A673 (cell line): Measurements from ENCODE around the gene CCNL1. TPM values are rescaled to one million over a fixed set of nuclear protein-coding genes. Genes with fewer than 3 reads are reported as not detected.
"Not testable (repeated sequence)": the region's sequence is repeated elsewhere in the genome, so short reads cannot be mapped to it uniquely, and the experiment has no call there.

Experiments used
- BruUV-seq: library from RNA; stranded (reverse); fragments of 400-500 nt; replicated peaks from 2 replicates; lab custom pipeline; 2021; lab: Mats Ljungman, UMichigan
- CTCF ChIA-PET: fragments of 300-600 bp; sonication (Branson Sonifier 250); formaldehyde crosslinking; loops from one replicate; lab custom pipeline; 2022; ENCODE audit warnings: antibody characterized with exemption; lab: Charles Lee
- POLR2A ChIA-PET: fragments of 300-600 bp; sonication (Branson Sonifier 250); formaldehyde crosslinking; loops from one replicate; lab custom pipeline; 2022; ENCODE audit warnings: antibody characterized with exemption; ENCODE audit not compliant: low non-redundant PET; lab: Charles Lee
- DNase-seq: peaks from one replicate; pipeline ENCODE4 v3.0.0-alpha.2; 2015; ENCODE audit warnings: low spot score
- H3K27ac ChIP-seq: fragments of 200-600 bp; sonication (generic); 2 replicates; pipeline ENCODE4 v1.5.1; 2016; ENCODE audit warnings: mixed run types, low read depth, mild to moderate bottlenecking, mixed read lengths, antibody characterized with exemption, low read length; ENCODE audit not compliant: poor library complexity, severe bottlenecking
- H3K27me3 ChIP-seq: fragments of 200-600 bp; sonication (generic); replicated peaks from 2 replicates; pipeline ENCODE4 v1.6.1; 2017; ENCODE audit warnings: mixed run types, low read depth, mild to moderate bottlenecking, mixed read lengths, antibody characterized with exemption, low read length; ENCODE audit not compliant: insufficient read depth, poor library complexity
- H3K36me3 ChIP-seq: fragments of 200-600 bp; sonication (generic); 2 replicates; pipeline ENCODE4 v1.6.1; 2016; ENCODE audit warnings: mixed run types, mild to moderate bottlenecking, mixed read lengths, antibody characterized with exemption, low read length; ENCODE audit not compliant: insufficient read depth, poor library complexity, severe bottlenecking
- H3K4me1 ChIP-seq: fragments of 200-600 bp; sonication (generic); 2 replicates; pipeline ENCODE4 v1.6.1; 2017; ENCODE audit warnings: mixed run types, mild to moderate bottlenecking, mixed read lengths, antibody characterized with exemption, low read length; ENCODE audit not compliant: insufficient read depth, poor library complexity, severe bottlenecking
- H3K4me3 ChIP-seq: fragments of 200-600 bp; sonication (generic); 2 replicates; pipeline ENCODE4 v1.5.1; 2016; ENCODE audit warnings: low read depth, mixed run types, mild to moderate bottlenecking, mixed read lengths, low read length; ENCODE audit not compliant: poor library complexity, severe bottlenecking
- H3K9me3 ChIP-seq: fragments of 200-600 bp; sonication (generic); 2 replicates; pipeline ENCODE4 v1.6.1; 2016; ENCODE audit warnings: mixed run types, low read depth, mild to moderate bottlenecking, mixed read lengths, antibody characterized with exemption, low read length; ENCODE audit not compliant: poor library complexity, severe bottlenecking
- CTCF ChIP-seq: fragments of 300-800, 200-600 bp; sonication (generic); conservative IDR thresholded peaks from 2 replicates; pipeline ENCODE4 v1.5.1; 2017; ENCODE audit warnings: low read depth, mild to moderate bottlenecking, antibody characterized with exemption, low read length, moderate library complexity, mixed read lengths
- EZH2 ChIP-seq: fragments of 200-600 bp; sonication (generic); IDR thresholded peaks from 2 replicates; pipeline ENCODE4 v1.6.1; 2017; ENCODE audit warnings: borderline replicate concordance, low read depth, mild to moderate bottlenecking, mixed read lengths, antibody characterized with exemption, low read length; ENCODE audit not compliant: poor library complexity, severe bottlenecking
- intact Hi-C: fragments of 100-400 bp; cut with micrococcal nuclease; formaldehyde crosslinking; loops from one replicate; pipeline ENCODE4 v1.10.0; 2022; ENCODE audit not compliant: unreplicated experiment
- total RNA-seq: library from RNA; stranded (reverse); gene quantifications from 2 replicates; pipeline ENCODE4 v1.2.3, GENCODE V29; 2021

The CCNL1 gene
- total RNA-seq, 1 experiment from 2014 or later = 101 TPM

- Histone ChIP-seq H3K4me3 (no peak overlapping the region), H3K27me3 (no peaks in the 10 kb centered on the region), H3K4me1 (peaks cover 9% of the 10 kb centered on the region), H3K27ac (no peak overlapping the region), H3K36me3 (no peaks in the 10 kb centered on the region), H3K9me3 (no peaks in the 10 kb centered on the region)
- no peak for DNase-seq
- TF ChIP-seq EZH2 = no peak
- BruUV-seq = no TSS peak
- intact Hi-C loops = no loop called here
- POLR2A ChIA-PET = no interaction called here
- CTCF ChIA-PET = no interaction called here
Measured at GRCh38 chr3:157180262-157180661, 20.3 kb upstream of the CCNL1 start.

- DNase-seq = no peak
- Histone ChIP-seq H3K36me3 (no peaks in the 10 kb centered on the region), H3K4me1 (peaks cover 9% of the 10 kb centered on the region), H3K9me3 (no peaks in the 10 kb centered on the region), H3K4me3 (no peak overlapping the region), H3K27me3 (no peaks in the 10 kb centered on the region), H3K27ac (no peak overlapping the region)
- TF ChIP-seq EZH2 = no peak
- TF ChIP-seq CTCF = no peak
- BruUV-seq = no TSS peak
- ChIA-PET CTCF (no interaction called here), POLR2A (no interaction called here)
- intact Hi-C loops = no loop called here
Measured at GRCh38 chr3:157179365-157179803, 19.4 kb upstream of the CCNL1 start.

- BruUV-seq = not testable (repeated sequence)
Measured at GRCh38 chr3:157178503-157179364, 18.8 kb upstream of the CCNL1 start.

GRCh38 chr3:157177801-157178453, 18.0 kb upstream of the CCNL1 start:
- intact Hi-C loops, BruUV-seq, POLR2A ChIA-PET, H3K4me1 ChIP-seq, H3K27ac ChIP-seq, DNase-seq, H3K4me3 ChIP-seq, H3K9me3 ChIP-seq, CTCF ChIA-PET, H3K36me3 ChIP-seq, H3K27me3 ChIP-seq: not testable (repeated sequence)

More at GRCh38 chr3:157178503-157179364, 18.8 kb upstream of the CCNL1 start:
- CTCF ChIA-PET, H3K36me3 ChIP-seq, H3K4me3 ChIP-seq, H3K4me1 ChIP-seq, H3K27ac ChIP-seq, H3K27me3 ChIP-seq, POLR2A ChIA-PET, DNase-seq, H3K9me3 ChIP-seq, intact Hi-C loops: not testable (repeated sequence)
